IPS-18c (cell line): ENCODE measurements around the gene BDH2.

Experiments
- H3K4me3 ChIP-seq: 2 replicates; pipeline ENCODE4 v1.7.0; 2013; ENCODE audit warnings: low read depth, mild to moderate bottlenecking, low read length, moderate library complexity; ENCODE audit not compliant: insufficient read depth
- H3K9me3 ChIP-seq: one replicate; pipeline ENCODE4 v1.6.1; 2013; ENCODE audit warnings: mild to moderate bottlenecking, low read length, moderate library complexity; ENCODE audit not compliant: control insufficient read depth, insufficient read depth

BDH2 gene

DNA sequence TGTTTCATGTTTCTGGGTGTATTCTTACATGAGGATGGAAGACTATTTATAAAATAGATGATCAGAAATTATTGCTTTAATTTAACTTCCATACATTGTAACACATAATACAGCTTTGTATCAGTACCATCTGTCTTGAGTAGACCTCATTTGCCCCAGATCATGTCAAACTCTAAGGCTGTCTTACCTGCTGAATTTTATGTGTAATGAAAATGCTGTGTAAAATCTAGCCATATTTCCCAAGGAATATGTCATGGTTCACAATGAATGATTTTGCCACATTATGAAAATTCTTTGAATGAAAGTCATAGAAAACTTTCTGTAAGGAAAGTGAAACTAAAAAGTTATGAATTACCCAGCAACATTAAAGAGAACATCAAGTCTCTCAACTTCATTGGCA, 7.4 kb downstream of the BDH2 start:
- Histone ChIP-seq H3K9me3 (no peaks in the 10 kb centered on the region), H3K4me3 (no peak overlapping the region)

DNA sequence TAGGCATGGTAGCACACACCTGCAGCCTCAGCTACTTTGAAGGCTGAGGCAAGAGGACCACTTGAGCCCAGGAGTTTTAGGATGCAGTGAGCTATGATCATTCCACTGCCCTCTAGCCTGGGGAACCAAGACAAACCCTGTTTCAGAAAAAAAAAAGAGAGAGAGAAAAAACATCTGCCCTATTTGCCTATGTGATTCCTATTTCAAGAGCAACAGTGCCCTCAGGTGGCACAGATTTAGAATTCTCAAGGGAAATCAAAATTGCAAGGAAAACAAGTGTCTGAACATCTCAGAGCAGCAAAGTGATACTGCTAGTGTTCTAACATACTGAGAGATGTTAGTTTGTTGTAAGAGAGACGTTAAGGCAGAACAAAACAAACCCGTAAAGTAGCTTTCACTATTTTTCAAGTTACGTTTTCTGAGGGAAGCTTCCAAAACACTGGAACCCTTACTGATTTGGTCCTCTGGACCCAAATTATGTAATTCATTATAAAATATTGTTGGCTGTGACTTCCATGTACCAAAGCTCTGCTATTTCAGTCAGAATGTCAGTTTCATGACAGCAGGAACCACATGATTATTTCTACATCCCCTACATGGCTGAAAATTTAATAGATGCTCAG, 7.9 kb downstream of the BDH2 start:
- no peak overlapping the region for H3K4me3 ChIP-seq
- H3K9me3 ChIP-seq: no peaks in the 10 kb centered on the region

DNA sequence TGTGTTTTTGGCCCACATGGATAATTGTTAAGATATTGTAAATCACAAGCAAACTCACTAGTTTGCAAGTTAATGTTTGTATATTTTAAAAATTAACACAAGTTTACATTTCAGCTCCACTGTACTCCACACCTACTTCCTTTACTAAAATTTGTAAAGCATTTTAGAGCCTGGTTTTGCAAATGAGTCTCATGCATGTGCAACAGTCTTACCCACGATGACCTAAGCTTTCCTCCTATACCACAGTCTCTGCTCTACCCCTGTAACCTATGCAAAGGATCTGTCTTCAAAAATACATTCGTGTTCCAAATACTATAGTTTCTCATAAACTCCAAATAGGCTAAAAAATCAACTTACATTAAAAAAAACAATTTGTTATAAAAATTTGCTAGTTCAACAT, 10.2 kb downstream of the BDH2 start:
- H3K4me3 ChIP-seq: no peak overlapping the region
- no peaks in the 10 kb centered on the region for H3K9me3 ChIP-seq

DNA sequence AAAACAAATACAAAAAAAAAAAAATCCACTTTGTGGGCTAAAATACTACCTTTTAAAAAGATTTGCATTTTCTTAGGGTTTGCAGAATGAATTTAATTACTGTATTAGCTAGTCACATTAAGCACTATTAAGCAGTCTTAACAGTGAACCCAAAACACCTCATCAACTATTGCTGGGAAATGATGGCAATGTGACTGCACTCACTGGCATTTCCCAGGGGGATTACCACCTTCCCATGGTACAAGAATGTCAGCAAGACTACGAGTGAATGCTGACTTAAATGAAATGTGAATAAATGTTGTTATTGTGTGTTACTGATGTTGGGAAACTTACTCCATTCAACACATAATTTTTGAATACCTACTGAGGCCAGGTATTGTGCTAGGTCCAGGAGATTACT, 13.1 kb downstream of the BDH2 start:
- no peak overlapping the region for H3K4me3 ChIP-seq
- no peaks in the 10 kb centered on the region for H3K9me3 ChIP-seq

DNA sequence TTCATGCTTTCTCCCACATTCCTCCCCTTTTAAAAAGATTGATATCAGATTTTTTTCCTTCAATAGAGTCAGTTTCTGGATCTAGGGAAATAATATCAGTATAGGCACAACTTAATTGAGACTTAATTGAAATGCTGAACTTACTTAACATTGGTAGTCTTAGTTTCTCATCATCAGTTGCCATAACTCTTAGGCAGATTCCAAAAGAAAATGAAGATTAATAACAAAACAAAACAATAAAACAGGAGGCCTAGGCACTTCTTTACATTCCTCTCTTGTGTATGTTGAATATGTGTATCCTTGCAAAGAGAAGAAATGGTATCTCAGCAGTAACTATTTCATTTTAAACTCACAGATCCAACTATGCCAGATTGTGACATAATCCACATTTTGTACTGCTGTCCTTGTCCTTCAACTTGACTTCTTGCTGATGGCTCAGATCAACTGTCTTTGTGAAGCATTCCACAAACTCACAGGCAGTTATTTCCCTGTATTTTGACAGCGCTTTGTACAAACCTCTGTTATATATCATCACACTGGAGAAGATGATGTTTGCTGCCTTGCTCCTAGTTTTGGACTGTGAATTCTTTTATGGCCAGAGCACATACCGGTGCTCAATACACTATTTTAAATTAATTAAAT, 14.0 kb downstream of the BDH2 start:
- no peak overlapping the region for H3K4me3 ChIP-seq
- H3K9me3 ChIP-seq: no peaks in the 10 kb centered on the region

DNA sequence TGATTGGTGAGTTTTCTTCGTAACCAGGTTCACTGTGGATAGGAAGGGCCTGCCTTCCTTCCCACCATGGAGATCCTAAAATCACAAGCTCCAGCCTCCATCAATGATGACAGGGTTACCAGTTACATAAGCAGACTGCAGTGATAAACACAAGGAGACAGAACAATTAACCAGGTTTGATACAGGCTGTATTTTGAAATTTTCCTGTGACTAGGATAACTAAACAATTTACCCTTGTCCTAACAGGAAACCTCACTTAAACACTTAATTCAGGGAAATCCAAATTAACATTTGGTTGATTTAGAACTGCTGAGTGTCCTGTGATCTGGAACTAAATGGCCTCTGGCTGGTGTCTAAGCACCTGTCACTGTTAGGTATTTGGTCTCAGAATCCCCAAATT, 20.0 kb downstream of the BDH2 start:
- Histone ChIP-seq H3K9me3 (no peaks in the 10 kb centered on the region), H3K4me3 (no peak overlapping the region)

DNA sequence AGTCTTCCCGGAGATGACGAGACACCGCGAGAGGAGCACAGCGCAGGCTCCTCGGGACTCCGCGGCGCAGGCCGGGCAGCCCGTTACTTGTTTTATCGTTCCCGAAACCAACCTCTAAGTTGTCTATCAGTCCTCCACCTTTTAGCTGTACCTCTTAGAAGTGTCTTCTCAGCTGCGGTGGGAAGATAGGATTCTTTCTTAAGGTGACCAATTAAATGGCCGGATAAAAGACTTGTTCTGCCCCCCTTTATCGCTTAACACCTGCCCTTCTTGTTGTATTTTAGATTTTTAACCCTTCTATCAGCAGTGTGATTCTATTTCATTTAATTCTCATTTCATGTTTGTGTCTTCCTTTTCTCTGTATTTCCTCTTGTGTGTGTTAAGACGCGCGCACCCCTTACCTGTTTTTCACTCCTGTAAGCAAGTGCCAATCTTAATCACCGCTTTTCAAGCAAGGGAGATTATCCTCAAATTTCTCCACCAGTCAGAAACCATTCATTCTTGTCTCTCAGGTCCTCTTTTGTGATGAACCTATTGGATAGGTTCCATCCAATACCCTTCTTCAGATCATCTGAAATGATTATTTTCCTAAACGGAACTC, 22.8 kb downstream of the BDH2 start, which contains the start of gene SLC9B2:
SLC9B2 (minus strand) TSS at position 15 of the 601 bp plus-strand sequence. CDS start 9,211 bp downstream, outside the sequence.
- H3K9me3 ChIP-seq: no peaks in the 10 kb centered on the region
- H3K4me3 ChIP-seq: peak within 1 kb of the TSS; percentile 52

DNA sequence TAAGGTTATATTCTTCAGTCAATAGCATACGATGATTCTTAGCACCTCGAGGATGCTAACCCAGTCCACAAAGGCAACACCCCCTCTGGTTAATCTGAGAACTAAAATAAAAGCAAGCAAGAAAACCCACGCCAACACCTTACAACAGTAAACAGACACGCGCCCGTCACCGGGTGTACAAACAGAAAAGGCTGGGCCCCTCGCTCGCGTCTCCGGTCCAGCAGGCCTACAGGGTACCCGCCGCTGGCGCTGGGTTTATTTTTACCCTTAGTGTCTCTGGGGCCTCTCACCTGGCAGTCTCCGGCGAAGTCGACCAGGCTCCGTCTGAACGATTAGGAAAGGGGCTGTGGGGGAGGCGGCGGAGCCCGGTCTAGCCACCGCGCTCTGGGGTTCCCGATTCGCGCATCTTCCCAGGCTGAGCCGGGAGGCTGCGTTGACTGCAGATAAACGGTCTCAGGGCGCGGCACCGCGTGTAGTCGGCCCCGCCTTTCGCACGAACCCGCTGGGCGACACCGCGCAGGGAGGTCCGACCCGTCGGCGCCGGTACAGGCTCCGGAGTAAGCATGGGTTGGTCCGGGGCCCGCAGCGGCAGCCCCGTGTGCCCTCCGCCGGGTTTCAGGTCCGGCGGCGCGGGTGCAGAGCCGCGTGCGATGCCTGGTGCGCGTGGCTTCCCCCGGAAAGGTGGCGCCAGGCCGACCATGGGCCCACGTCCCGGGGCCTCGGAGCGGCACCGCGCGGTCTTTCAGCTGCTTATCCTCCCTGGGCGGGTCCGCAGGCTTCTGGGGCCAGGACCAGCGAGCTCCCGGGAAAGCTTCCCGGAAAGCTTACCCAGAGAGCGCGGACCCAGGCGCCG, 23.5 kb downstream of the BDH2 start:
- no peaks in the 10 kb centered on the region for H3K9me3 ChIP-seq
- H3K4me3 ChIP-seq: peak overlapping the region; percentile 52

DNA sequence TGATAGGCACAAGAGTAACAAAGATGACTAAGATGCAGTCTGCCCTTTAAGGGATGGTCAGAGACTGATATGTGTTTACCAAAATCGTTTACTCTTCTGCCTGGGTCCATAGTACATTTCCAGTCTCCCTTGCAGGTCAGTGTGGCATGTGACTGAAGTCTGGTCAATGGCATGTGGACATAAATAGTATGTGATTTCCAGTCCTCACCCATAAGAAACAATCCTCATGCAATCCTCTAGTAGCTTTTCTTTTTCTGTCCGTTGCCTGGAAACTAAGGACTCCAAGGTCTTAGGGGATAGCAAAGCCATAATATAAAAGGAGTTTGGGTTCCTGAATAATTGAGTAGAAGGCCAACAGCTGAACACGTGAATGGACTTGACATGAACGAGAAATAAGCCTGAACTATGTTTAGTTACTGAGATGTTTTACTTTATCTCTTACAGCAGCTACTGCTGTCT, 24.2 kb downstream of the BDH2 start:
- Histone ChIP-seq H3K4me3 (peak overlapping the region; percentile 52), H3K9me3 (no peaks in the 10 kb centered on the region)

DNA sequence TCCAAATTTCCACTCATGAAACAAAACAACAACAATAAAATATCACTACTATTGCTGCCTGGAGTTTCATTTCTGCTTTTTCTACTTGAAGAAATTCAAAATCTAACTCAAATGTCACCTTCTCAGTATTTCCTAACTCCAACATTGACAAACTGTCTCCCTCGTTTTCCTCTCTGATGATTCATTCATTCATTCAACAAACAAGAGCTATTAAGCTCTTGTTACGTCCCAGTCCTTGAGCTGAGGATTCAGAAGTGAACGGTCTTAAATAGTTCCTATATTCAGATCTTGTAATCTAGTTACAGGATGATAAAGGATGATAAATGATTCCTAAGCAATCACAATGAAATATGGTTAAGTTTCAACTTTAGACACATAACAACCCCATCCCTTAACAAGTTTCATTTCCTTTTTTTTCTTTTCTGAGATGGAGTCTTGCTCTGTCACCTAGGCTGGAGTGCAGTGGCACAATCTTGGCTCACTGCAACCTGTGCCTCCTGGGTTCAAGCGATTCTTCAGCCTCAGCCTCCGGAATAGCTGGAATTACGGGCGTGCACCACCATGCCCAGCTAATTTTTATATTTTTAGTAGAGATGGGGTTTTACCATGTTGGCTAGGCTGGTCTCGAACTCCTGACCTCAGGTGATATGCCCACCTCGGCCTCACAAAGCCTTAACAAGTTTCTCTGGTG, 24.7 kb downstream of the BDH2 start:
- Histone ChIP-seq H3K4me3 (no peak overlapping the region), H3K9me3 (no peaks in the 10 kb centered on the region)

DNA sequence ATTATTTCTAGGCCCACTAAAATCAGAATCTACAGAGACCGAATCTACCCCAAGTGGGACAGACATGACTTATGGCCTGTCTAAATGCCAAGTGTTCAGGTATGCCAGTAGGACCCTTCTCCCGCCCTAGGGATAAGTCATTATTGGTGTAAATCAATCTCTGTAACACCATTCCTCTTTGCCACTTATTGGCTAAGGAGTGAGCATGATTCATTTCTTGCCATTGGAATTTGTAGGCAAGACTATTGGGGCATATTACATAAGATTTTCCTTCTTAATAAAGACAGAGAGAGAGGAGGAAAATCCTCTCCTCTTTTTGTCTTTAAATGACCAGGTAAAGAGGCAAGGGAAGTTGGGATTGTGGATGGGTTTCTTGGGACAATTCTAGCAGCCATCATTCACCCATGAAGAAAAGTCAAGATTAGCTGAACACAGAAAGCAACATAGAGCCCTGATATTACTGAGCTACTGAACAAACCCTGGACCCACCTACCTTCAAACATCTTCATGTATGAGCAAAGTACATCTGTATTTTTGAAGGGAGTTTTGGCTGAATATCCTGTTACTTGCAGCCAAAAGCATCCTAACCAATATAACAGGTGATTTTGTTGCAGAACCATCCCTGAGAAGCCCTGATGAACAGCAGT, 25.7 kb downstream of the BDH2 start:
- H3K9me3 ChIP-seq: no peaks in the 10 kb centered on the region
- no peak overlapping the region for H3K4me3 ChIP-seq

DNA sequence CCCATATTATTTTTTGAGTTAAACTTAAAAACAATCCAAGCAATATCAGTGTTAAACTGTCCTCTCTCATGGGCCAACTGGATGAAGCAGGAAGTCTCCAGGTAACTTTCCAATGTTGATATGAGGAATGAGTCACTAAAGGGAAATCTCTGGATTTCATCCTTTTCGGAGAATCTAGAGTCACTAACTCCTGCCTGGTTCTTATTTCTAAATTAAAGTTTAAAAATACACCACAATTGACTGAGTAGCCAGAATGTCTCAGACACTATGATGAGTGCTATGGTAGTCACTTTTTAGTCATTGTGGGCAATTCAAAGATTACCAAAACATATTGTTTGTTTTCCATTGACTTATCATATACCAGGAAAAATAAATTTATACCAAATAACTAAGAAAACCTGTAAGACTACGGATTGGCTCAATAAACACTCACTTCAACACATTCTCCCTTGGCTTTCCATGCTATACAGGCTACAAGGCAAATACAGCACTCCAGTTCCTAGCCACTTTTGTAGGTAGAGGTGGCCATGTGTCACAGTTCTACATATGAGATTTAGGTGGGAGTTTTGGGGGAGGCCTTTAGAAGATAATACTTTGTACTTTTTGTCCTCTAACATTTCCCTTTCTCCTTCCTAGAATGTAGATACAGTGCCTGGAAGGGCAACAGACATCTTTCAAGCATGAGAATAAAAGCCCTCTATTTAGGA, 31.6 kb downstream of the BDH2 start:
- H3K9me3 ChIP-seq: no peaks in the 10 kb centered on the region
- no peak overlapping the region for H3K4me3 ChIP-seq

DNA sequence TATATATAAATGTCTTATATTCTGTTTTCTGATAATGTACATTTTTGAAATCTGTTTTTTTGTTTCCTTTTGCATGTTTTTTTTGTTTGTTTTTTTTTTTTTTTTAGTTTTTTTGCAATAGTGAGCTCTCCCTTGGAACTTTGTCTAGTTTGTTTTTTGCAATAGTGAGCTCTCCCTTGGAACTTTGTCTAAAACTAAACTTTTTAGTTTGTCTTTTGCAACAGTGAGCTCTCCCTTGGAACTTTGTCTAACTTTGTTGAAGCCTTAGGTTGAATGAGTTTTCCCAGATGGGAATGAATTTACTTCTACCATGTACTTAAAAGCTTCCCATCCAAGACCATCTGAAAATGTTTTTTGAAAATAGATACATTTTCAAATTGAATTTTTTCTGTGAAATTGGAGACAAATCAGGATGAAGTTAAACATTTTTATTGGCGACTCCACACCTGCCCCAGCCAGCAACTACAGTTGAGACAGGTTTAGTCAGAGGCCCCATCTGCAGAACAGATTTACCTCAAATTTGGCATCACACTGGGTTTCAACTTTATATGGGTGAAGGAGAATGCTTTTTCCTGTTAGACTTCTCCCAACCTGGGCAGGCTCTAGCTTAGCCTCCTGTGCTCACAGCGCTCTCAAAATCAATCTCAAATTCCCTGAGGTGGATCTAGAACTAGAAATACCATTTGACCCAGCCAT, 39.0 kb downstream of the BDH2 start:
- H3K9me3 ChIP-seq: no peaks in the 10 kb centered on the region
- H3K4me3 ChIP-seq: no peak overlapping the region

DNA sequence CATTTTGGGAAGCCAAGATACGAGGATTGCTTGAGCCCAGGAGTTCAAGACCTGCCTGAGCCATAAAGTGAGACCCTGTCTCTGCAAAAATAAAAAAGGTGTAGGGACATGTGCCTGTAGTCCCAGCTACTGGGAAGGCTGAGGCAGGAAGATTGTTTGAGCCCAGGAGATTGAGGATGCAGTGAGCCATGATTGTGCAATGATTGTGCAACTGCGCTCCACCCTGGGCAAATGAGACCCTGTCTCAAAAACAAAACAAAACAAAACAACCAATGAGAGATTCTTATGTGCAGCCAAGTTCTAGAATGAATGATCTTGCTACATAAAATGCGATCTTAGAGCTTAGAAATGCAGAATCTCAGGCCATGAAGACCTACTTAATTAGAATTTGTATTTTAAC, 45.6 kb downstream of the BDH2 start:
- Histone ChIP-seq H3K4me3 (no peak overlapping the region), H3K9me3 (no peaks in the 10 kb centered on the region)

DNA sequence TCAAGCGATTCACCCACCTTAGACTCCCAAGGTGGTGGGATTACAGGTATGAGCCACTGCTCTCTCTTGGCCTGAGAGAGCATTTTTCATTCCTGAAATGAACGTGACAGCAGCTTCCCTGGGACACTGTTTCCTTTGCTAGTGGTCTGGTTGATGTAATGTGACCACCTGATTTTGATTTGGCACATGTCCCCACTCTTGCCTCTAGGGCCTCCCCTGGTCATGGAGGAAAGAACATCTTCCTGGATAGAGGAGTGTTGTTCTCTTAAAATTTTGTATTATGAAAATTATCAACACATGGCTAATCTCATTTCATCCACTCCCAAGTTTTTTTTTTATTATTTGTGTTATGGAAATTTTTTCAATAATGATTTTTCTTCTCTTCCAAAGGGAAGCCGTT, 46.9 kb downstream of the BDH2 start:
- no peak overlapping the region for H3K4me3 ChIP-seq
- no peaks in the 10 kb centered on the region for H3K9me3 ChIP-seq

DNA sequence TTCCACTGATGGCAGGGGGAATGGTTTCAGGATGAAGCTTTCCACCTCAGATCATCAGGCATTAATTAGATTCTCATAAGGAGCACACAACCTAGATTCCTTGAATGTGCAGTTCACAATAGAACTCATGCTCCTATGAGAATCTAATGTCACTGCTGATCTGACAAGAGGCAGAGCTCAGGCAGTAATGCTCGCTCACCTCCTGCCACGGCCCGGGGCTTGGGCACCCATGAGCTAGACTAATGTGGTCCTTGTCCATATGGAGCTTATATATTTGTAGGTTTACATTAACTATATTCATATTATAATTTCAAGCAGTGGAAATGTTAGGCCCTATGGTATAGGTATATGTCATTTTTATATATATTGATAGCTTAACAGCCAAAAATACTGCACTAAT, 47.5 kb downstream of the BDH2 start:
- H3K9me3 ChIP-seq: no peaks in the 10 kb centered on the region
- no peak overlapping the region for H3K4me3 ChIP-seq
